Measurements from ENCODE around the gene OSBPL9.

DNA sequence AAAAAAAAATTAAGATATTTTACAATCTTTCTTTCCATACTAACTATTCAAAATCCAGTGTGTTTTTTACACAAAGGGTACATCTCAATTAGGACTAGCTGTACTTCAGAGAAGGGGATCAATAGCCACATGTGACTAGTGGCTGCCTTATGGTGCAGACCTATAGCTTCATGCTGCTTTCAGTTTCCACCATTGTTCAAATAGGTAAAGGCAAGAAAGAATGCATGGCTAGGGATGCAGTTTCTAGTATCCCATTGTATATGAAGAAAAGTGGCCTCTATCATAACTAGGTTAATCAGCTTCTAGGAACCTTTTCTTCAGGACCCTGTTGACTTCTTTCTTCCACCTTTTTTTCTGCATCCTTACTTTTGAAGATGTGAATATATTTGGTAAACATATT, 35.7 kb downstream of the OSBPL9 start:
- TF ChIP-seq POLR2A (IDR thresholded peaks at IDR 0.05), result no peak
- TF ChIP-seq, protein P1, sequence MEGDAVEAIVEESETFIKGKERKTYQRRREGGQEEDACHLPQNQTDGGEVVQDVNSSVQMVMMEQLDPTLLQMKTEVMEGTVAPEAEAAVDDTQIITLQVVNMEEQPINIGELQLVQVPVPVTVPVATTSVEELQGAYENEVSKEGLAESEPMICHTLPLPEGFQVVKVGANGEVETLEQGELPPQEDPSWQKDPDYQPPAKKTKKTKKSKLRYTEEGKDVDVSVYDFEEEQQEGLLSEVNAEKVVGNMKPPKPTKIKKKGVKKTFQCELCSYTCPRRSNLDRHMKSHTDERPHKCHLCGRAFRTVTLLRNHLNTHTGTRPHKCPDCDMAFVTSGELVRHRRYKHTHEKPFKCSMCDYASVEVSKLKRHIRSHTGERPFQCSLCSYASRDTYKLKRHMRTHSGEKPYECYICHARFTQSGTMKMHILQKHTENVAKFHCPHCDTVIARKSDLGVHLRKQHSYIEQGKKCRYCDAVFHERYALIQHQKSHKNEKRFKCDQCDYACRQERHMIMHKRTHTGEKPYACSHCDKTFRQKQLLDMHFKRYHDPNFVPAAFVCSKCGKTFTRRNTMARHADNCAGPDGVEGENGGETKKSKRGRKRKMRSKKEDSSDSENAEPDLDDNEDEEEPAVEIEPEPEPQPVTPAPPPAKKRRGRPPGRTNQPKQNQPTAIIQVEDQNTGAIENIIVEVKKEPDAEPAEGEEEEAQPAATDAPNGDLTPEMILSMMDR (IDR thresholded peaks at IDR 0.05), result no peak
